Esophagus muscularis mucosa (tissue), 4 donors: ENCODE data around the gene TEAD3. TPM values are rescaled to one million over a fixed set of nuclear protein-coding genes. Genes with fewer than 3 reads are reported as not detected.

Experiments used
- DNase-seq: peaks from one replicate; pipeline ENCODE4 v3.0.0-alpha.2; 2017; ENCODE audit errors: extremely low spot score
- H3K27ac ChIP-seq, 4 donors: fragments of 200-600 bp; sonication (generic); replicated peaks in 1 of 4; 1 replicate in 3 of 4; 2 replicates in 1 of 4; pipeline ENCODE4 v1.5.1; 2016 to 2019; ENCODE audit warnings: mild to moderate bottlenecking in 1 of 4
- H3K27me3 ChIP-seq, 4 donors: fragments of 200-600 bp; sonication (generic); one replicate each; pipeline versions ENCODE4 v1.5.1 to v1.6.0; 2016 to 2019
- H3K36me3 ChIP-seq, 4 donors: fragments of 200-600 bp; sonication (generic); one replicate each; pipeline ENCODE4 v1.5.1; 2016 to 2019
- H3K4me1 ChIP-seq, 4 donors: fragments of 200-600 bp; sonication (generic); one replicate each; pipeline ENCODE4 v1.5.1; 2016 to 2019
- H3K4me3 ChIP-seq, 4 donors: fragments of 200-600 bp; sonication (generic); 1 replicate in 2 of 4; 2 replicates in 2 of 4; pipeline ENCODE4 v1.5.1; 2016 to 2019; ENCODE audit warnings: mild to moderate bottlenecking in 4 of 4, moderate library complexity in 1 of 4
- H3K9me3 ChIP-seq, 4 donors: fragments of 200-600 bp; sonication (generic); 1 replicate in 3 of 4; 2 replicates in 1 of 4; pipeline ENCODE4 v1.5.1; 2016 to 2019
- EP300 ChIP-seq: sonication (generic); formaldehyde crosslinking; IDR thresholded peaks from one replicate; pipeline ENCODE4 v1.6.1; 2017; ENCODE audit warnings: antibody characterized with exemption
- POLR2A ChIP-seq: fragments of 450-650 bp; IDR thresholded peaks from one replicate; pipeline ENCODE4 v1.6.1; 2017; ENCODE audit warnings: antibody characterized with exemption, moderate library complexity, mild to moderate bottlenecking, low read depth
- POLR2AphosphoS5 ChIP-seq, 2 donors: sonication (generic); formaldehyde crosslinking; IDR thresholded peaks; one replicate each; pipeline ENCODE4 v1.6.1; 2017; ENCODE audit warnings: antibody characterized with exemption in 2 of 2
- WGBS: methylation state at CpG from one replicate; pipeline ENCODE4 v1.1.5; 2018; 5-methylcytosine and 5-hydroxymethylcytosine counted together
- intact Hi-C: fragments of 100-400 bp; cut with DNase I; formaldehyde crosslinking; loops from one replicate; pipeline ENCODE4 v1.15.1; 2023
- total RNA-seq, 4 donors: library from RNA; depleted of rRNA; stranded (reverse); fragments of >200 nt; gene quantifications; one replicate each; pipeline versions ENCODE4 v1.1.0 to v1.2.1, GENCODE V29; 2016
- TF ChIP-seq, protein P1 (sequence below), 3 experiments: fragments of 200-600 bp in 2 of 3; fragments of 450-650 bp in 1 of 3; sonication (generic) in 2 of 3; IDR thresholded peaks; one replicate each; pipeline ENCODE4 v1.5.1; 2017 to 2019; ENCODE audit warnings: antibody characterized with exemption in 3 of 3, mild to moderate bottlenecking in 2 of 3, moderate library complexity in 1 of 3

Gene TEAD3
- total RNA-seq, 4 donors from 2014 or later = 71.4 to 123 (median 78.5) TPM

DNA sequence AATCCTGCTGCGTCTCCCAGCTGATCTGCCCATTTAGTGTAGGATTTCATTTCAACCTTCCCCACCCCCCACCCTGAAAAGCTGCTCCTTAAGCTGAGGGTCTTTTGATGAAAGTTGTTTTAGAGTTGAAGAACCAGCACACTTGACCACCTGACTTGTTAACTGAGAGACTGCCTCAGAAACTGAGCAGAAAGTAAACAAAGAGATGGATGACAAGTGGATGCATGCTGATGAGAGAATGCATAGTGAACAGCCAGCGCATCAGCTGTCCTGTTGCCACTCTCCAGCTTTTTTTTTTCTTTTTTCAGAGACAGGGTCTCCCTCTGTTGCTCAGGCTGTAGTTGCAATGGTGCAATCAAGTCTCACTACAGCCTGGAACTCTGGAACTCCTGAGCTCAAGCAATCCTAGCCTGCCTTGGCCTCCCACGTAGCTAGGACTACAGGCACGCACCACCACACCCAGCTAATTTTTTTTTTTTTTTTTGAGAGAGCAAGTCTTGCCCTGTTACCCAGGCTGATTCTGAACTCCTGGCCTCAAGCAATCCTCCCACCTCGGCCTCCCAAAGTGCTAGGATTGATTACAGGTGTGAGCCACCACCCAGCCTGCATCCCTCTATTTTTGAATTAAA, 19.2 kb downstream of the TEAD3 start:
- no peak for TF ChIP-seq EP300
- no peak for TF ChIP-seq POLR2A
- TF ChIP-seq, protein P1, sequence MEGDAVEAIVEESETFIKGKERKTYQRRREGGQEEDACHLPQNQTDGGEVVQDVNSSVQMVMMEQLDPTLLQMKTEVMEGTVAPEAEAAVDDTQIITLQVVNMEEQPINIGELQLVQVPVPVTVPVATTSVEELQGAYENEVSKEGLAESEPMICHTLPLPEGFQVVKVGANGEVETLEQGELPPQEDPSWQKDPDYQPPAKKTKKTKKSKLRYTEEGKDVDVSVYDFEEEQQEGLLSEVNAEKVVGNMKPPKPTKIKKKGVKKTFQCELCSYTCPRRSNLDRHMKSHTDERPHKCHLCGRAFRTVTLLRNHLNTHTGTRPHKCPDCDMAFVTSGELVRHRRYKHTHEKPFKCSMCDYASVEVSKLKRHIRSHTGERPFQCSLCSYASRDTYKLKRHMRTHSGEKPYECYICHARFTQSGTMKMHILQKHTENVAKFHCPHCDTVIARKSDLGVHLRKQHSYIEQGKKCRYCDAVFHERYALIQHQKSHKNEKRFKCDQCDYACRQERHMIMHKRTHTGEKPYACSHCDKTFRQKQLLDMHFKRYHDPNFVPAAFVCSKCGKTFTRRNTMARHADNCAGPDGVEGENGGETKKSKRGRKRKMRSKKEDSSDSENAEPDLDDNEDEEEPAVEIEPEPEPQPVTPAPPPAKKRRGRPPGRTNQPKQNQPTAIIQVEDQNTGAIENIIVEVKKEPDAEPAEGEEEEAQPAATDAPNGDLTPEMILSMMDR (IDR thresholded peaks at IDR 0.05) = no peak
- peak in 1 of 2 donors; percentile 5 for TF ChIP-seq POLR2AphosphoS5 (IDR thresholded peaks at IDR 0.05)
- Histone ChIP-seq H3K9me3 (no peaks in the 10 kb centered on the region), H3K27ac (no peak overlapping the region), H3K36me3 (peaks cover 10 to 93% (median 79%) of the 10 kb centered on the region in 4 donors), H3K27me3 (no peaks in the 10 kb centered on the region), H3K4me3 (no peak overlapping the region), H3K4me1 (peaks cover 0 to 31% (median 22%) of the 10 kb centered on the region in 4 donors)
- WGBS = 88% methylated on average over 5 of the region's 5 CpGs
- no peak for DNase-seq
- intact Hi-C loops = no loop called here

DNA sequence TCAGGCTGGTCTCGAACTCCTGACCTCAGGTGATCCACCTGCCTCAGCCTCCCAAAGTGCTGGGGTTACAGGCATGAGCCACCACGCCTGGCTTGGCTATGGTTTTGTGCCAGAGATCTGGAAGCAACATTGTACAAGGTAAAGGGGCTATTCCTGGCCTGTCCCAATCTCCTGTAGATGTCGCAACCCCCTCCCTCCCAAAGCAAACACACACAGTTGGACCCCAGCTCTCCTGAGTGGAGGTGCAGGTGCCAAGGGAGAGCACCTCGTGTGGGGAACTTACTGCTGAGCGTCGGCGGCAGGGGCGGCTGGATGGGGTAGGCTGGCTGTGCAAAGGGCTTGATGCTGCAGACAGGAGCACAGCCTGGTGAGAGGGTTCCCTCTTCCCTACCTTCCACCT, 19.9 kb downstream of the TEAD3 start:
- Histone ChIP-seq H3K27me3 (no peaks in the 10 kb centered on the region), H3K4me3 (no peak overlapping the region), H3K9me3 (no peaks in the 10 kb centered on the region), H3K4me1 (peaks cover 0 to 33% (median 22%) of the 10 kb centered on the region in 4 donors), H3K36me3 (peaks cover 12 to 96% (median 84%) of the 10 kb centered on the region in 4 donors), H3K27ac (no peak overlapping the region)
- no peak for DNase-seq
- intact Hi-C loops = no loop called here
- TF ChIP-seq, protein P1 (IDR thresholded peaks at IDR 0.05) = no peak
- no peak for TF ChIP-seq EP300
- no peak for TF ChIP-seq POLR2A
- TF ChIP-seq POLR2AphosphoS5 (IDR thresholded peaks at IDR 0.05) = no peak
- 77% methylated on average over 8 of the region's 8 CpGs for WGBS

DNA sequence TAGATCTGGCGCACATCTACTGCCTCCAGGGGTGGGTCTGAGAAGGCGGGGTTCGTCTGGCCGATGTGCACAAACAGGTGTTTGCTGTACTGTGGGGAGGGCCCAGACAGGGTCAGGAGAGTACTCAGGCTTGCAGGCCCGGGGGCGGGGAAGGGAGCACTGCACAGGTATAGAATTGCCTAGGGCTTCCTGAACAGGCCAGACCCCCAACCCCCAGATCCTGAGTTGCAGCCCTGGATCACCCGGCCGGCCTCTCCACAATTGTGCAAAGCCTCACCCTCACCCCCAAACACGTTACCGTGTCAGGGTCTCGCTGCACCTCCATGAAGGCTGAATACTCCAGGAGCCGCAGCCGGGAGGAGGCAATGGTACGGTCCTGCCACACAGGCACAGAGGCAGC, 20.9 kb downstream of the TEAD3 start:
- intact Hi-C loops = no loop called here
- DNase-seq = no peak
- no peak overlapping the region for H3K4me3 ChIP-seq
- no peak overlapping the region for H3K27ac ChIP-seq
- peaks cover 12 to 100% (median 89%) of the 10 kb centered on the region in 4 donors for H3K36me3 ChIP-seq
- no peaks in the 10 kb centered on the region for H3K9me3 ChIP-seq
- H3K4me1 ChIP-seq = peaks cover 0 to 38% (median 25%) of the 10 kb centered on the region in 4 donors
- TF ChIP-seq POLR2AphosphoS5 (IDR thresholded peaks at IDR 0.05) = no peak
- TF ChIP-seq, protein P1 (IDR thresholded peaks at IDR 0.05) = no peak
- TF ChIP-seq POLR2A = no peak
- no peak for TF ChIP-seq EP300
- 83% methylated on average over 11 of the region's 14 CpGs for WGBS
- H3K27me3 ChIP-seq = no peaks in the 10 kb centered on the region

DNA sequence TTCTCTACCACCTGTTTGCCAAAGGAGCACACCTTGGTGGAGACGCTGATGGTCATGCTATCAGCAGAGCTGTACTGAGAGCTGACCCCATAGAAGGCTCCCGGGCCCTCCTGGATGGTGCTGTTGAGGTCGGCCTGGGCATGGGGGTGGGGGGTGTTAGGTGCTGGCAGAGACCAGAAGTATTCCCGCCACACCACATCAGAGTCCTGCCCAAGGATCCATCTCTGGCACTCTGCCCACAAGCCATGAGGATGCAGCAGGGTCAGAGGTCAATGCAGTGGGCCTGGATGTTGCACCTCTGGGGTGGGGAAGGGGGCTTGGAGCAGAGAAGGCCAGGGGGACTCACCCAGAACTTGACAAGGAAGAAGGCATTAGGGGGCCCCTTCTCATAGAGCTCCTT, 21.3 kb downstream of the TEAD3 start:
- DNase-seq = no peak
- no peaks in the 10 kb centered on the region for H3K27me3 ChIP-seq
- peaks cover 12 to 100% (median 92%) of the 10 kb centered on the region in 4 donors for H3K36me3 ChIP-seq
- intact Hi-C loops = no loop called here
- peaks cover under 1 to 42% (median 28%) of the 10 kb centered on the region in 4 donors for H3K4me1 ChIP-seq
- H3K4me3 ChIP-seq = no peak overlapping the region
- no peaks in the 10 kb centered on the region for H3K9me3 ChIP-seq
- no CpG with 5 or more reads among the region's 4 CpGs for WGBS
- no peak overlapping the region for H3K27ac ChIP-seq
- TF ChIP-seq, protein P1 (IDR thresholded peaks at IDR 0.05) = no peak
- no peak for TF ChIP-seq POLR2A
- no peak for TF ChIP-seq EP300
- no peak for TF ChIP-seq POLR2AphosphoS5 (IDR thresholded peaks at IDR 0.05)
